DMS 273 (cell line): ENCODE measurements around the gene SLC12A6.
"Not testable (repeated sequence)": the region's sequence is repeated elsewhere in the genome, so short reads cannot be mapped to it uniquely, and the experiment has no call there.

Experiments
- DNase-seq: peaks from one replicate; lab custom pipeline; 2025; ENCODE audit not compliant: unreplicated experiment; lab: John Stamatoyannopoulos, UW

The SLC12A6 gene

GRCh38 chr15:34358367-34358766 lies 20.8 kb upstream of the SLC12A6 start:
- peak; percentile 3 for DNase-seq

- no peak for DNase-seq
These were observed 20.1 kb upstream of the SLC12A6 start for GRCh38 chr15:34357653-34358052.

DNA sequence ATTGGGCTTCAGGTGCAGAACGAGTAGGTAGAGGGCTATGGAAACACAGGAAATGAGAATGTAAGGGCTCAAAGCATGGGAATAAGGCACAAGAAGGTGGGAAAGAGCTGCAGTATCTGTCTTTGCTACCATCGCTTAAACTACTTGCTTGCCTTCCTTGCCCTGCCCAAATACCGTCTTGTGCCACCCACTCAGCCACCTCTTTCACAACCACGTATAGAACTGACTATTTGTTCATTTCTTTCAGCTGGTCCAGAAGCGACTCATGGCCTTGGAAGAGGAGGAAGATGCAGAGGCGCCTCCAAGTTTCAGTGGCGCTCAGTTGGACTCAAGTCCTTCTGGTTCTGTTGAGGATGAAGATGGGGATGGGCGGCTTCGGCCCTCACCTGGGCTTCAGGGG lies 17.7 kb upstream of the SLC12A6 start:
- no peak for DNase-seq

DNA sequence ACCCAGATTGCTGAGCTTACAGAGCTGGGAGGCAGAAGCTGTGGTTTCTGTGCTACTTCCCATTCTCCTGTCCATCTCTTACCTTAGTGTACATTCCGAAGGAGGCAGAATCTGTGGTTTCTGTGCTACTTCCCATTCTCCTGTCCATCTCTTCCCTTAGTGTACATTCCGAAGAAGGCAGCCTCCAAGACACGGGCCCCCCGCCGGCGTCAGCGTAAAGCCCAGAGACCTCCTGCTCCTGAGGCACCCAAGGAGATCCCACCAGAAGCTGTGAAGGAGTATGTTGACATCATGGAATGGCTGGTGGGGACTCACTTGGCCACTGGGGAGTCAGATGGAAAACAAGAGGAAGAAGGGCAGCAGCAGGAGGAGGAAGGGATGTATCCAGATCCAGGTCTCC lies 16.7 kb upstream of the SLC12A6 start:
- no peak for DNase-seq

DNA sequence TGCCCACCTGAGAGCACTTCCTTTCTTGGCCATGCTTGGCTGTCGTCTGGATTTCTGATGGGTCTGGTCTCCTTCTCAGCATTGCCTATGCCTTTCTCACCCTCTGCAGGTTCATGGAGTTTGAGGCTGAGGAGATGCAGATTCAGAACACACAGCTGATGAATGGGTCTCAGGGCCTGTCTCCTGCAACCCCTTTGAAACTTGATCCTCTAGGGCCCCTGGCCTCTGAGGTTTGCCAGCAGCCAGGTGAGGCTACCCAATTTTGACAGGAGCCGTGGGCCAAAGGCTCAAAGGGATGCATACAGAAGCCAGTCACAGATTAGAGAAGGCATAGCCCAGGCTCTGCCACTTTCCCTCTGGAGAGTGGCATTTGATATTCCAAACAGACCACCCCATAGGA lies 16.0 kb upstream of the SLC12A6 start:
- no peak for DNase-seq

DNA sequence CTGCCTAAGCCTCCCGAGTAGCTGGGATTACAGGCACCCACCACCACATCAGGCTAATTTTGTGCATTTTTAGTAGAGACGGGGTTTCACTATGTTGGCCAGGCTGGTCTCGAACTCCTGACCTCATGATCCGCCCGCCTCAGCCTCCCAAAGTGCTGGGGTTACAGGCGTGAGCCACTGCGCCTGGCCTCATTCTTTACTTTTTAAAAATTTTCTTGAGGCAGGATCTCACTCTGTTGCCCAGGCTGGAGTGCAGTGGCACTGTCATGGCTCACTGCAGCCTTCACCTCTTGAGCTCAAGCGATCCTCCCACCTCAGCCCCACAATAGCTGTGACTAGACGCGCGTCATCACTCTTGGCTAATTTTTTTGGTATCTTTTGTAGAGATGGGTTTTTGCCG lies 15.4 kb upstream of the SLC12A6 start:
- not testable (repeated sequence) for DNase-seq

- DNase-seq: no peak
These were observed 12.2 kb upstream of the SLC12A6 start for GRCh38 chr15:34349769-34350168.

- DNase-seq: no peak
These were observed 11.2 kb upstream of the SLC12A6 start for GRCh38 chr15:34348735-34349300.

DNA sequence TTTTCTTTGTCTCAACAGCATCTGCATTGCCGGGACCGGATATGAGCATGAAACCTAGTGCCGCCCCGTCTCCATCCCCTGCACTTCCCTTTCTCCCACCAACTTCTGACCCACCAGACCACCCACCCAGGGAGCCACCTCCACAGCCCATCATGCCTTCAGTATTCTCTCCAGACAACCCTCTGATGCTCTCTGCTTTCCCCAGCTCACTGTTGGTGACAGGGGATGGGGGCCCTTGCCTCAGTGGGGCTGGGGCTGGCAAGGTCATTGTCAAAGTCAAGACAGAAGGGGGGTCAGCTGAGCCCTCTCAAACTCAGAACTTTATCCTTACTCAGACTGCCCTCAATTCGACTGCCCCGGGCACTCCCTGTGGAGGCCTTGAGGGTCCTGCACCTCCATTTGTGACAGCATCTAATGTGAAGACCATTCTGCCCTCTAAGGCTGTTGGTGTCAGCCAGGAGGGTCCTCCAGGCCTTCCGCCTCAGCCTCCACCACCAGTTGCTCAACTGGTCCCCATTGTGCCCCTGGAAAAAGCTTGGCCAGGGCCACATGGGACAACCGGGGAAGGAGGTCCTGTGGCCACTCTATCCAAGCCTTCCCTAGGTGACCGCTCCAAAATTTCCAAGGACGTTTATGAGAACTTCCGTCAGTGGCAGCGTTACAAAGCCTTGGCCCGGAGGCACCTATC lies 10.5 kb upstream of the SLC12A6 start:
- DNase-seq: no peak

GRCh38 chr15:34342737-34343575 lies 5.4 kb upstream of the SLC12A6 start, which contains the start of the genes NOP10 and NUTM1:
Gene NOP10, minus strand, starts transcription at chr15:34343136. Its CDS starts 63 bp downstream, at chr15:34343073.
Gene NUTM1, plus strand, starts transcription at chr15:34343315. Its CDS starts 382 bp downstream, at chr15:34343697.
- peak; percentile 93 for DNase-seq

DNA sequence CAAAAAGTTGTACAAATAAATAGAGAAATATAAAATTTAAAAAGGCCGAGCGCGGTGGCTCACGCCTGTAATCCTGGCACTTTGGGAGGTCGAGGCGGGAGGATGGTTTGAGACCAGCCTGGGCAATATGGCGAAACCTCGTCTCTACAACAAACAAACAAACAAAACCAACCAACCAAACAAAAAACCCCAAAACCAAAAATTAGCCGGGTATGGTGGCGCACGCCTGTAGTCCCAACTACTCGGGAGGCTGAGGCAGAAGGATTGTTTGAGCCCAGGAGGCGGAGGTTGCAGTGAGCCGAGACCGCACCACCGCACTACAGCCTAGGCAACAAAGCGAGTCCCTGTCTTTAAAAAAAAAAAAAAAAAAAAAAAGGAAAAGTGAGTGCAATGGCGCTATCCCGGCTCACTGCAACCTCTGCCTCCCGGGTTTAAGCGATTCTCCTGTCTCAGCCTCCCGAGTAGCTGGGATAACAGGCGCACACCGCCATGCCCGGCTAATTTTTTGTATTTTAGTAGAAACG lies 4.7 kb upstream of the SLC12A6 start:
- DNase-seq: not testable (repeated sequence)

DNA sequence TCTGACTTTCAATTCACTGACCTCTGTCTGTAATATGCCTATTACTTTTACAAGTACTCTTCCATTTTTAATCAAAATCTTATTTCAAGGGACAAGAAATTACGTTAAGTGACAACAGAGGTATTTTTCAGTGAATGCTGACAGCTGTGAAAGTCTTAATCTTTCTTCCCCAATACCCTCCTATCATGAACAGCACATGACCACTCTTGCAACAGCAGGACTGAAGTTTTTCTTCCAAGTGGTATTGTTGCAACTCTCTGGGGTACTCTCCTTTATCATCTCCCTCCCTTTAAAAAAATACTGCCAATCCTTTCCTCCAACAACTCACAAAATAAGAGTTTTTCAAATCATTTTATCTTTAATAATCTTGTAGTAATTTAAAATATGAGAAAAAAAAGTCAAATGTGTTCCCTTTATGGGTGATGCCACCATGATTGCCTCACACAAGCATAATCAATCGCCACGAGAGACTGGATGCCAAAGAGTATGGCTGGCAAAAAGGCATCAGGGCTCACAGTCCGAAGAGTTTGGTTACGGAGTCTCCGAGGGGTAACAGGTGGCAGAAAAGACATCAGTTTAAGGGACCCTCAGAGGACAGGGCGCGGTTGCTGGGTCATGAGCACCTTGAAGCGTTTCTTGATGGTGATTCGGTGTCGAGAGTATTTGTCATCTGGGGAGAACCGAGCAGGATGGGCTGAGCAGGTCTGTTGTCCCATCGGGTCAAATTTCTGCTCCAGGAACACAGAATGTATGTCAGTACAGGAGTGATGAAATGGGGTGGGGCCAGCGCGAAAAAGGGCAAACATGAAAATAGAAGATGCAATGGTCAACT lies 4.0 kb upstream of the SLC12A6 start:
- DNase-seq: no peak

DNA sequence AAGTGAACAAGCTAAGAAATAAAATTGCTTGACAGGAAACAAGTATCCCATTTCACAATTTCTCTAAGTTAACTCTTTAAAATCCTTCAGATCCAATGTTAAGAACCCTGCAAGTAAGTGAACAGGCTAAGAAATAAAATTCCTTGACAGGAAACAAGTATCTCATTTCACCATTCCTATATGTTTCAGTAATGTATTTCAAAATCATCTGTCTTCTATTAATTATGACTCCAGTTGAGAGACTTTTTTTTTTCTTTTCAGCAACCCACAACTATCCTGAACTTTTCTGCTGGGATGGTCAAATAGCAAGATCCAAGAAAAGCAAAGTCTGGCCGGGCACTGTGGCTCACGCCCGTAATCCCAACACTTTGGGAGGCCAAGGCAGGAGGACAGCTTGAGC lies 2.4 kb upstream of the SLC12A6 start:
- no peak for DNase-seq

GRCh38 chr15:34338347-34338746 lies 766 bp upstream of the SLC12A6 start:
- no peak for DNase-seq

DNA sequence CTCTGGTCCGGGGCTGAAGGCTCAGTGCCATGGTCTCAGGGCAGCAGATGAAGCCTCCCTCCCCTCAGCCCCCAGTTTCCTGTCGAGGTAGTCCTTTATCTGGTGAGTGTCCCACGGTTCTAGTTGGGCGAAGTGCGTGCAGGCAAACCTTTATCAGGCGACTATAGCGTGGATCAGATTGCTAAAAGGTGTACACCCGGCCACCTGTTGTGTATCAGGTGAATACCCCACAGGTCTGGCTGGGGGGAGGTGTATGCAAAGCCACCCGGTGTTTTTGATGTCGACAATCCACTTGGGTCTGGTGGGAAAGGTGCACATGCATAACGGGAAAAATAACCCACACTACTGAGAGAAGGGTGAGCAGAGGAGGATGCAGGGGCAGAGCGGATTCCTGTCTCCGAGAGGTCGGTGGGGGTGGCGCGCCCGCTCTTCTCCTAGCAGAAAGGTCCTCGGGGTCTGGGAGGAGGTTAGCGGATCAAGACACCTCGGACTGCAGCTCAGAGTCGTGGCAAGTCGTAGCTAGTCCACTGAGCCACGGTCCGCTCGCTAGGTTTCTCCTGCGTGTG lies 507 bp downstream of the SLC12A6 start:
- peak; percentile 42 for DNase-seq

DNA sequence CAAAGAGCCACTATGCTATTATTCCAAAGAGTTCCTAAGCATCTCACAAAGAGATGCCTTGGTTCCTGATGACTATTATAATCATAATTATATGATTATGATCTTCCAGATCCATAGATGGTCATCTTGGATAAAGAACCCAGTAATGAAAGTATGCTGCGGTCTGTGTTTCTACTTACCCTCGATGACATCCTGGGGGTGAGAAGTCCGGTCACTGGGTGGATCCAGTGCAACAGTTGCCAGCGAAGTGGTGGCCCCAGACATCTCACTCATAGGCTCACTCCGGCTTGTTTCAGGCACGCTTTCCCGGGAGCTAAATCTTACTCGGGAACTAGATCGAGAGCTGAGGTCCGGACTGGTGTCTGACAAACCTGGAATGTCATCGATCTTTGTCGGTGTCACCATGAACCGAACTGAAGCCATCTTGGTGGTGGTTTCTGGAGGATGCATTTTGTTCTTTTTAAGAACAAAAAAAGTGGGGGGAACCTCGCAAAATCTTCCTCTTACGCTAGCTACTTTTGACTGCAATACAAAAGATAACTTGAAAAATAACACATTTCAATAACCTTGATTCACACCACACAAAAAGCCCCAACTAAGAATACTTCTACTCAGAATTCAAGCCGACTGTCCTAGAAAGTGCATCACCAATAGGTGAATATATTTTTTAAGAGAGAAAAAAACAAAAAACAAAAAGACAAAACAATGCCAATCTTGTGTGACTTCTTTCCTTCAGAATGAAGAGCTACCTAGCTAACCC lies 1.2 kb downstream of the SLC12A6 start:
- DNase-seq: no peak

DNA sequence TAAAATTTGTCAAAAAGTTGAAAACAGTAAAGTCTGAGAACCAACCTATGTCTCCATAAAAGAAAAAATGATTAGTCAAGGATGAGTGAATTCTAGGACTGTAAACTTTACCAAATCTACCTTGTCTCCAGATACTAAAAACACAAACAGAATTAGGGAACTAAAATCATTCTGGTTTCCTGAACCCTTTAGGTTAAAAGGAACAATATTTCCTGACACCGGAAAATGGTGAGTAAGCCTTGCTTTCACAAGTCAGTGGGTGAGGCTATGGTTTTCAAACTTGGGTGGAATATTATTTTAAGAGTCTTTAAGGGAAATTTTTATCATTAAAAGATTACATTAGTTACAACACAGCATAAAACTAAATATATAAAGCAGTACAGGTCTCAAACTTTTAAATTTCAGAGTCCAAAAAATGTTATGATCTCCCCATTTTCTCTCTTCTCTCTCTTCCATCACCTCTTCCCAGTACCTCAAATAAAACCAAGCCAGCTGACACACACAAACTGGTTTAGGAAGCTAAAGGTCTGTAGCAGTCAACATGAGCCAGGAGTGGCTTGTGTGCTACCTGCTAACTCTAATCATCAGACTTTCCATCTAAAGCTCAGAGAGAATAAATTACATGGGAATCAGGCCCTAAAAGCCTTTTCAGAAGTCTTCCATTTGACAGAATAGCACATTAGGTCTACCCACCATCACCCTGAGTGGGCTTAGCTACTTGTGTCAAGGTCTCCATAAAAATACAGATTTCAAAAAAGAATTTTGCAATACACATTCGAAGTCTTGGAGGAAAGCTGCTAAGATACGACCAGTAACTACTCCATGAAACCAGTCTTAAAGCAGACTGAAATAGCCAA lies 2.2 kb downstream of the SLC12A6 start:
- DNase-seq: no peak

- no peak for DNase-seq
These were observed 2.9 kb downstream of the SLC12A6 start for GRCh38 chr15:34334672-34335071.
